H9 (cell line): ENCODE data around the gene ST6GALNAC2. TPM values are rescaled to one million over a fixed set of nuclear protein-coding genes. Genes with fewer than 3 reads are reported as not detected.

Experiments used
- DNase-seq: peaks from one replicate; pipeline ENCODE4 v3.0.0-alpha.2; 2017
- H2AFZ ChIP-seq: one replicate; pipeline ENCODE4 v1.6.1; 2013; ENCODE audit warnings: mild to moderate bottlenecking, low read length, control low read depth, moderate library complexity
- H2AK5ac ChIP-seq: 2 replicates; pipeline ENCODE4 v1.6.1; 2013; ENCODE audit warnings: low read length, control low read depth, mixed read lengths; ENCODE audit not compliant: insufficient read length
- H2BK120ac ChIP-seq: one replicate; pipeline ENCODE4 v1.6.1; 2013; ENCODE audit warnings: low read depth, mild to moderate bottlenecking, low read length, control low read depth, inconsistent platforms; ENCODE audit not compliant: poor library complexity, severe bottlenecking
- H2BK12ac ChIP-seq: 2 replicates; pipeline ENCODE4 v1.6.1; 2013; ENCODE audit warnings: low read length, control low read depth, mixed read lengths, low read depth; ENCODE audit not compliant: insufficient read length
- H2BK15ac ChIP-seq: 2 replicates; pipeline ENCODE4 v1.6.1; 2013; ENCODE audit warnings: low read depth, low read length, control low read depth
- H2BK20ac ChIP-seq: one replicate; pipeline ENCODE4 v1.6.1; 2013; ENCODE audit warnings: low read depth, mild to moderate bottlenecking, low read length, control low read depth, inconsistent platforms; ENCODE audit not compliant: poor library complexity, severe bottlenecking
- H2BK5ac ChIP-seq: 2 replicates; pipeline ENCODE4 v1.6.1; 2013; ENCODE audit warnings: low read length, control low read depth, mixed read lengths; ENCODE audit not compliant: insufficient read length
- H3K14ac ChIP-seq: 2 replicates; pipeline ENCODE4 v1.6.1; 2013; ENCODE audit warnings: low read length, control low read depth; ENCODE audit not compliant: insufficient read depth
- H3K18ac ChIP-seq: 2 replicates; pipeline ENCODE4 v1.6.1; 2013; ENCODE audit warnings: low read depth, mild to moderate bottlenecking, mixed read lengths, low read length, control low read depth; ENCODE audit not compliant: insufficient read length
- H3K23ac ChIP-seq: 2 replicates; pipeline ENCODE4 v1.6.1; 2013; ENCODE audit warnings: low read length, control low read depth, mixed read lengths, low read depth; ENCODE audit not compliant: insufficient read length
- H3K23me2 ChIP-seq: 2 replicates; pipeline ENCODE4 v1.6.1; 2013; ENCODE audit warnings: low read depth, mild to moderate bottlenecking, mixed read lengths, low read length, control low read depth; ENCODE audit not compliant: insufficient read length, poor library complexity, severe bottlenecking
- H3K27ac ChIP-seq: 2 replicates; pipeline ENCODE4 v1.5.1; 2013; ENCODE audit warnings: low read length, control low read depth, mixed read lengths, low read depth; ENCODE audit not compliant: insufficient read length
- H3K27me3 ChIP-seq: 2 replicates; pipeline ENCODE4 v1.6.1; 2013; ENCODE audit warnings: low read length, control low read depth, inconsistent platforms; ENCODE audit not compliant: insufficient read depth
- H3K4ac ChIP-seq: 2 replicates; pipeline ENCODE4 v1.6.1; 2013; ENCODE audit warnings: low read depth, mild to moderate bottlenecking, control low read depth, inconsistent platforms, low read length, moderate library complexity
- H3K4me1 ChIP-seq: 2 replicates; pipeline ENCODE4 v1.6.1; 2013; ENCODE audit warnings: low read length, control low read depth, inconsistent platforms; ENCODE audit not compliant: insufficient read depth
- H3K4me2 ChIP-seq: 2 replicates; pipeline ENCODE4 v1.6.1; 2013; ENCODE audit warnings: low read length, control low read depth, mixed read lengths; ENCODE audit not compliant: insufficient read length, insufficient read depth
- H3K56ac ChIP-seq: 2 replicates; pipeline ENCODE4 v1.6.1; 2013; ENCODE audit warnings: low read depth, mild to moderate bottlenecking, mixed read lengths, low read length, control low read depth; ENCODE audit not compliant: insufficient read length
- H3K79me1 ChIP-seq: 2 replicates; pipeline ENCODE4 v1.6.1; 2013; ENCODE audit warnings: low read depth, mild to moderate bottlenecking, moderate library complexity, low read length, control low read depth, inconsistent platforms; ENCODE audit not compliant: insufficient read depth, poor library complexity, severe bottlenecking
- H3K79me2 ChIP-seq: 2 replicates; pipeline ENCODE4 v1.6.1; 2013; ENCODE audit warnings: low read length, control low read depth, inconsistent platforms; ENCODE audit not compliant: insufficient read depth
- H3K9ac ChIP-seq: 2 replicates; pipeline ENCODE4 v1.6.1; 2013; ENCODE audit warnings: low read length, control low read depth, mixed read lengths; ENCODE audit not compliant: insufficient read length; ENCODE audit errors: extremely low read depth
- H3K9me3 ChIP-seq: one replicate; pipeline ENCODE4 v1.6.1; 2013; ENCODE audit warnings: low read depth, low read length, inconsistent platforms; ENCODE audit not compliant: control insufficient read depth
- H3T11ph ChIP-seq: one replicate; pipeline ENCODE4 v1.6.1; 2013; ENCODE audit warnings: mild to moderate bottlenecking, low read length, control low read depth, inconsistent platforms
- H4K20me1 ChIP-seq: one replicate; pipeline ENCODE4 v1.6.1; 2013; ENCODE audit not compliant: control insufficient read depth, insufficient read length, insufficient read depth
- H4K5ac ChIP-seq: 2 replicates; pipeline ENCODE4 v1.6.1; 2013; ENCODE audit warnings: low read depth, mild to moderate bottlenecking, mixed read lengths, low read length, control low read depth; ENCODE audit not compliant: insufficient read length
- H4K8ac ChIP-seq: replicated peaks from 2 replicates; pipeline ENCODE4 v1.6.1; 2013; ENCODE audit warnings: low read length, control low read depth, mixed read lengths, low read depth; ENCODE audit not compliant: insufficient read length
- H4K91ac ChIP-seq: 2 replicates; pipeline ENCODE4 v1.6.1; 2013; ENCODE audit warnings: low read depth, mild to moderate bottlenecking, moderate library complexity, mixed read lengths, low read length, control low read depth; ENCODE audit not compliant: insufficient read length
- H3K27ac Mint-ChIP-seq, 3 experiments: 2 replicates in 2 of 3; 3 replicates in 1 of 3; pipeline ENCODE4 v1.8.0; 2020 to 2021; ENCODE audit warnings: mixed read lengths in 3 of 3, mild to moderate bottlenecking in 1 of 3, moderate library complexity in 1 of 3
- H3K27me3 Mint-ChIP-seq: 2 replicates; pipeline ENCODE4 v1.8.0; 2021; ENCODE audit warnings: low read depth, mild to moderate bottlenecking, moderate library complexity, mixed read lengths
- H3K36me3 Mint-ChIP-seq, 3 experiments: 2 replicates in 2 of 3; 3 replicates in 1 of 3; pipeline ENCODE4 v1.8.0; 2020 to 2021; ENCODE audit warnings: low read depth in 3 of 3, mixed read lengths in 3 of 3; ENCODE audit not compliant: insufficient read depth in 1 of 3
- H3K4me1 Mint-ChIP-seq, 2 experiments: 2 replicates each; pipeline ENCODE4 v1.8.0; 2020; ENCODE audit warnings: mixed read lengths in 2 of 2
- H3K4me3 Mint-ChIP-seq, 2 experiments: 2 replicates in 1 of 2; 3 replicates in 1 of 2; pipeline ENCODE4 v1.8.0; 2020 to 2021; ENCODE audit warnings: mild to moderate bottlenecking in 2 of 2, mixed read lengths in 2 of 2, moderate library complexity in 1 of 2
- H3K9me3 Mint-ChIP-seq, 2 experiments: 2 replicates in 1 of 2; 3 replicates in 1 of 2; pipeline ENCODE4 v1.8.0; 2020; ENCODE audit warnings: mild to moderate bottlenecking in 2 of 2, mixed read lengths in 2 of 2, moderate library complexity in 1 of 2
- CTCF ChIP-seq: fragments of 200-600 bp; sonication (generic); conservative IDR thresholded peaks from 3 replicates; pipeline ENCODE4 v1.8.0; 2021; ENCODE audit warnings: antibody characterized with exemption, mild to moderate bottlenecking
- WGBS: extraction: QIAGEN DNeasy Blood & Tissue Kit; methylation state at CpG from one replicate; pipeline ENCODE4 v1.1.7; 2013; ENCODE audit warnings: missing lambda C conversion rate, low lambda C conversion rate, mixed read lengths; ENCODE audit not compliant: insufficient read length; ENCODE audit errors: extremely low coverage; 5-methylcytosine and 5-hydroxymethylcytosine counted together
- total RNA-seq: library from RNA; stranded (reverse); gene quantifications from 2 replicates; pipeline ENCODE4 v1.2.1, GENCODE V29; 2021

The ST6GALNAC2 gene
- total RNA-seq, 1 experiment from 2014 or later, result 0.46 TPM

- Histone ChIP-seq H3K79me2 (peaks cover 33% of the 10 kb centered on the region), H3K4me2 (peak overlapping the region; percentile 95), H3K14ac (peak overlapping the region; percentile 30; the same call in 1 of the 2 replicates), H3K27ac (no peak overlapping the region), H3K9me3 (no peaks in the 10 kb centered on the region), H3K4ac (no peak overlapping the region), H4K5ac (no peak overlapping the region), H3T11ph (no peak overlapping the region), H3K56ac (no peak overlapping the region), H3K23me2 (peaks cover 6% of the 10 kb centered on the region), H3K4me1 (no peaks in the 10 kb centered on the region), H2BK120ac (no peak overlapping the region), H2BK15ac (no peak overlapping the region), H3K18ac (no peak overlapping the region), H3K79me1 (peaks cover 2% of the 10 kb centered on the region), H4K8ac (no peak overlapping the region), H3K23ac (no peak overlapping the region), H4K20me1 (no peaks in the 10 kb centered on the region), H2AK5ac (no peak overlapping the region), H4K91ac (no peak overlapping the region), H2BK20ac (no peak overlapping the region), H2BK5ac (no peak overlapping the region), H2BK12ac (no peak overlapping the region), H3K9ac (peak overlapping the region; percentile 33), H2AFZ (no peak overlapping the region), H3K27me3 (no peaks in the 10 kb centered on the region)
- peak overlapping the region in 2 of 3 experiments; percentile 90 to 98; a peak in 4 of 7 replicates for H3K27ac Mint-ChIP-seq
- no peak for TF ChIP-seq CTCF
- H3K36me3 Mint-ChIP-seq, result peaks cover 28 to 43% (median 35%) of the 10 kb centered on the region in 3 experiments
- no peaks in the 10 kb centered on the region; a peak in 1 of 5 replicates for H3K9me3 Mint-ChIP-seq
- H3K27me3 Mint-ChIP-seq, result no peaks in the 10 kb centered on the region; the same call in 1 of the 2 replicates
- H3K4me1 Mint-ChIP-seq, result peaks cover 28 to 43% of the 10 kb centered on the region in 2 experiments
- DNase-seq, result peak; percentile 35
- H3K4me3 Mint-ChIP-seq, result peak overlapping the region; percentile 97 to 98
- no CpG with 5 or more reads among the region's 30 CpGs for WGBS
These were observed 28.8 kb downstream of the ST6GALNAC2 start for GRCh38 chr17:76556765-76557367.
